Activated CD8-positive, alpha-beta memory T cell treated with anti-CD3 and anti-CD28 coated beads for 36 hours (primary cell): ENCODE data around the gene ACLY. TPM values are rescaled to one million over a fixed set of nuclear protein-coding genes. Genes with fewer than 3 reads are reported as not detected.
"Not testable (repeated sequence)": the region's sequence is repeated elsewhere in the genome, so short reads cannot be mapped to it uniquely, and the experiment has no call there.

Experiments
- CTCF ChIA-PET: fragments of 350-600 bp; sonication (Branson Sonifier 250); formaldehyde crosslinking; loops from one replicate; lab custom pipeline; 2021; ENCODE audit warnings: antibody characterized with exemption; lab: Charles Lee
- POLR2A ChIA-PET: fragments of 350-600 bp; sonication (Branson Sonifier 250); formaldehyde crosslinking; loops from one replicate; lab custom pipeline; 2021; ENCODE audit warnings: antibody characterized with exemption; lab: Charles Lee
- total RNA-seq, 2 experiments: library from RNA; stranded (reverse); gene quantifications; one replicate each; pipeline ENCODE4 v1.2.3, GENCODE V29; 2021

The ACLY gene
- total RNA-seq, 2 experiments from 2014 or later = 204 to 215 TPM

GRCh38 chr17:41944943-41945342 lies 26.2 kb upstream of the ACLY start:
- CTCF ChIA-PET = no interaction called here

GRCh38 chr17:41943492-41943891 lies 24.7 kb upstream of the ACLY start:
- ChIA-PET POLR2A (interaction anchor here (0.5 kb wide), 1 partner anchor 1587 kb away, joined by 3 read pairs; no protein-coding TSS in a partner anchor), CTCF (no interaction called here)

More at GRCh38 chr17:41944943-41945342, 26.2 kb upstream of the ACLY start:
- POLR2A ChIA-PET = no interaction called here

- ChIA-PET POLR2A (interaction anchor here (0.5 kb wide), 1 partner anchor 1587 kb away, joined by 3 read pairs; no protein-coding TSS in a partner anchor), CTCF (no interaction called here)
Observed at GRCh38 chr17:41942626-41943373, 24.0 kb upstream of the ACLY start.

- ChIA-PET CTCF (interaction anchor here (1.2 kb wide), 1 partner anchor 22 kb away, joined by 3 read pairs; no protein-coding TSS in a partner anchor), POLR2A (no interaction called here)
Observed at GRCh38 chr17:41941168-41941567, 22.4 kb upstream of the ACLY start.

GRCh38 chr17:41939693-41940090 lies 20.9 kb upstream of the ACLY start:
- CTCF ChIA-PET = interaction anchor here (1.7 kb wide), 1 partner anchor 9 kb away, joined by 3 read pairs; the partner anchor contains the start of gene ODAD4
- POLR2A ChIA-PET = no interaction called here

- CTCF ChIA-PET = interaction anchor here (1.7 kb wide), 1 partner anchor 9 kb away, joined by 3 read pairs; the partner anchor contains the start of gene ODAD4
- POLR2A ChIA-PET = no interaction called here
Observed at GRCh38 chr17:41939044-41939692, 20.4 kb upstream of the ACLY start.

- POLR2A ChIA-PET = no interaction called here
- CTCF ChIA-PET = interaction anchor here (0.5 to 1.7 kb wide), 3 partner anchors 8 to 10 kb away, joined by 3 to 6 read pairs (median 3); partner anchors contain the start of gene ODAD4
Observed at GRCh38 chr17:41937970-41938954, 19.5 kb upstream of the ACLY start.

- ChIA-PET POLR2A (no interaction called here), CTCF (no interaction called here)
Observed at GRCh38 chr17:41935641-41936040, 16.9 kb upstream of the ACLY start.

- POLR2A ChIA-PET = interaction anchor here (0.6 kb wide), 2 partner anchors 14 to 289 kb away, joined by 3 read pairs; partner anchors contain the start of gene ACLY
- CTCF ChIA-PET = interaction anchor here (0.7 kb wide), 2 partner anchors 221 to 460 kb away, joined by 3 to 4 read pairs; no protein-coding TSS in a partner anchor
Observed at GRCh38 chr17:41932816-41933389, 14.2 kb upstream of the ACLY start.

GRCh38 chr17:41931715-41932114 lies 13.0 kb upstream of the ACLY start:
- POLR2A ChIA-PET = not testable (repeated sequence)

GRCh38 chr17:41930833-41931156 lies 12.0 kb upstream of the ACLY start:
- ChIA-PET CTCF (interaction anchor here (1.0 to 2.4 kb wide), 6 partner anchors 8 to 188 kb away, joined by 3 to 9 read pairs (median 4); partner anchors contain the start of genes ACLY and CNP), POLR2A (interaction anchor here (0.5 to 2.4 kb wide), 4 partner anchors 12 to 443 kb away, joined by 3 to 27 read pairs (median 4); partner anchors contain the start of genes ACLY and DHX58)

More at GRCh38 chr17:41931715-41932114, 13.0 kb upstream of the ACLY start:
- CTCF ChIA-PET = not testable (repeated sequence)

GRCh38 chr17:41930009-41930832 lies 11.5 kb upstream of the ACLY start, which contains the start of gene ODAD4:
ODAD4 (plus strand) TSS chr17:41930617; CDS start chr17:41930724, 107 bp downstream.
- CTCF ChIA-PET = interaction anchor here (1.0 to 2.4 kb wide), 6 partner anchors 9 to 188 kb away, joined by 3 to 9 read pairs (median 4); partner anchors contain the start of genes ACLY and CNP
- POLR2A ChIA-PET = interaction anchor here (0.5 to 2.4 kb wide), 5 partner anchors 11 to 443 kb away, joined by 3 to 27 read pairs (median 4); partner anchors contain the start of genes ACLY, DHX58 and KLHL11

GRCh38 chr17:41928693-41929251 lies 10.0 kb upstream of the ACLY start:
- POLR2A ChIA-PET = interaction anchor here (0.9 to 2.4 kb wide), 3 partner anchors 10 to 64 kb away, joined by 3 to 27 read pairs (median 3); partner anchors contain the start of genes ACLY and KLHL11
- CTCF ChIA-PET = interaction anchor here (0.6 to 2.4 kb wide), 6 partner anchors 10 to 234 kb away, joined by 3 to 9 read pairs (median 4); partner anchors contain the start of gene ACLY

- ChIA-PET POLR2A (no interaction called here), CTCF (no interaction called here)
Observed at GRCh38 chr17:41925991-41926590, 7.3 kb upstream of the ACLY start.

GRCh38 chr17:41920580-41920955 lies 1.8 kb upstream of the ACLY start:
- ChIA-PET POLR2A (no interaction called here), CTCF (interaction anchor here (0.6 to 0.7 kb wide), 2 partner anchors 61 to 127 kb away, joined by 3 to 4 read pairs; no protein-coding TSS in a partner anchor)
